Transverse colon (tissue), 4 donors: ENCODE data around the gene CREB5.
"Not testable (repeated sequence)": the region's sequence is repeated elsewhere in the genome, so short reads cannot be mapped to it uniquely, and the experiment has no call there.

Source experiments
- CTCF ChIP-seq, 5 experiments: fragments of 200-600 bp in 3 of 5; fragments of 450-650 bp in 2 of 5; sonication (generic) in 3 of 5; IDR thresholded peaks; 1 replicate in 2 of 5; 2 replicates in 3 of 5; pipeline ENCODE4 v1.5.1; 2016 to 2017; ENCODE audit warnings: antibody characterized with exemption in 5 of 5, inconsistent platforms in 3 of 5, mild to moderate bottlenecking in 2 of 5, moderate library complexity in 1 of 5
- POLR2A ChIP-seq: fragments of 450-650 bp; IDR thresholded peaks from one replicate; pipeline ENCODE4 v1.6.1; 2016; ENCODE audit warnings: antibody characterized with exemption, mild to moderate bottlenecking, moderate library complexity
- POLR2AphosphoS5 ChIP-seq, 3 donors: sonication (generic); formaldehyde crosslinking; IDR thresholded peaks; one replicate each; pipeline ENCODE4 v1.6.1; 2016; ENCODE audit warnings: antibody characterized with exemption in 3 of 3

- TF ChIP-seq CTCF (IDR thresholded peaks at IDR 0.05); POLR2A; POLR2AphosphoS5 (IDR thresholded peaks at IDR 0.05): not testable (repeated sequence)
These were observed 199.1 kb downstream of the CREB5 start for GRCh38 chr7:28611399-28611897.
